ENCODE data around the gene FEN1. TPM values are rescaled to one million over a fixed set of nuclear protein-coding genes. Genes with fewer than 3 reads are reported as not detected.

The FEN1 gene
- total and polyA plus RNA-seq, 2 donors (not counting 1 experiment from before 2014, with no cell fraction given): 3.8 to 14.0 TPM

- H3K4me1 ChIP-seq (ENCODE audit: control insufficient read depth, extremely low read depth, insufficient read depth, low read length): no peaks in the 10 kb centered on the region
- TF ChIP-seq CTCF (conservative IDR thresholded peaks at IDR 0.05 in 1 of 2, IDR thresholded peaks at IDR 0.05 in 1 of 2; ENCODE audit: low read depth in 1 of 2, low read length in 2 of 2) (no peak), EZH2 (IDR thresholded peaks at IDR 0.05; ENCODE audit: low read length, missing control alignments) (no peak)
- no peak overlapping the region for H3K4me2 ChIP-seq (ENCODE audit: extremely low read depth, insufficient read depth, low read length)
- no peaks in the 10 kb centered on the region for H4K20me1 ChIP-seq (ENCODE audit: control insufficient read depth, extremely low read depth, insufficient read depth, low read length)
- no peaks in the 10 kb centered on the region for H3K79me2 ChIP-seq (ENCODE audit: control insufficient read depth, insufficient read depth, low read length)
- H3K9me3 ChIP-seq (ENCODE audit: control insufficient read depth, insufficient read depth, low read depth, low read length): no peaks in the 10 kb centered on the region
- H3K4me3 ChIP-seq (replicated peaks in 1 of 4; ENCODE audit: control extremely low read depth in 1 of 4, insufficient read depth in 1 of 4, low read depth in 3 of 4, low read length in 4 of 4): no peak overlapping the region
- no peaks in the 10 kb centered on the region for H3K36me3 ChIP-seq (ENCODE audit: control insufficient read depth, insufficient read depth, low read length)
- no peak overlapping the region for H3K9ac ChIP-seq (ENCODE audit: insufficient read depth, low read length)
- no peaks in the 10 kb centered on the region for H3K27me3 ChIP-seq (ENCODE audit: control insufficient read depth, insufficient read depth, low read length)
- no peak overlapping the region for H2AFZ ChIP-seq (ENCODE audit: low read length)
- H3K27ac ChIP-seq (ENCODE audit: insufficient read depth, low read length): no peak overlapping the region
- no peak for DNase-seq (ENCODE audit: low read depth in 2 of 2)
Measured at GRCh38 chr11:61746442-61747191, 46.1 kb upstream of the FEN1 start.

GRCh38 chr11:61747192-61747966 is 45.3 kb upstream of the FEN1 start:
- Histone ChIP-seq H3K9ac (ENCODE audit: insufficient read depth, low read length) (no peak overlapping the region), H3K27ac (ENCODE audit: insufficient read depth, low read length) (no peak overlapping the region), H4K20me1 (ENCODE audit: control insufficient read depth, extremely low read depth, insufficient read depth, low read length) (no peaks in the 10 kb centered on the region), H3K27me3 (ENCODE audit: control insufficient read depth, insufficient read depth, low read length) (no peaks in the 10 kb centered on the region), H3K4me3 (replicated peaks in 1 of 4; ENCODE audit: control extremely low read depth in 1 of 4, insufficient read depth in 1 of 4, low read depth in 3 of 4, low read length in 4 of 4) (no peak overlapping the region), H3K79me2 (ENCODE audit: control insufficient read depth, insufficient read depth, low read length) (no peaks in the 10 kb centered on the region), H3K4me1 (ENCODE audit: control insufficient read depth, extremely low read depth, insufficient read depth, low read length) (peaks cover 3% of the 10 kb centered on the region), H2AFZ (ENCODE audit: low read length) (no peak overlapping the region), H3K4me2 (ENCODE audit: extremely low read depth, insufficient read depth, low read length) (no peak overlapping the region), H3K36me3 (ENCODE audit: control insufficient read depth, insufficient read depth, low read length) (no peaks in the 10 kb centered on the region), H3K9me3 (ENCODE audit: control insufficient read depth, insufficient read depth, low read depth, low read length) (no peaks in the 10 kb centered on the region)
- DNase-seq (ENCODE audit: low read depth in 2 of 2): peak; percentile 58 to 65
- TF ChIP-seq CTCF (conservative IDR thresholded peaks at IDR 0.05 in 1 of 2, IDR thresholded peaks at IDR 0.05 in 1 of 2; ENCODE audit: low read depth in 1 of 2, low read length in 2 of 2) (peak; percentile 60 to 85), EZH2 (IDR thresholded peaks at IDR 0.05; ENCODE audit: low read length, missing control alignments) (no peak)

- no peak overlapping the region for H3K27ac ChIP-seq (ENCODE audit: insufficient read depth, low read length)
- no peaks in the 10 kb centered on the region for H3K79me2 ChIP-seq (ENCODE audit: control insufficient read depth, insufficient read depth, low read length)
- DNase-seq (ENCODE audit: low read depth in 2 of 2): no peak
- peaks cover 3% of the 10 kb centered on the region for H3K4me1 ChIP-seq (ENCODE audit: control insufficient read depth, extremely low read depth, insufficient read depth, low read length)
- H3K4me2 ChIP-seq (ENCODE audit: extremely low read depth, insufficient read depth, low read length): no peak overlapping the region
- H4K20me1 ChIP-seq (ENCODE audit: control insufficient read depth, extremely low read depth, insufficient read depth, low read length): no peaks in the 10 kb centered on the region
- no peak overlapping the region for H3K4me3 ChIP-seq (replicated peaks in 1 of 4; ENCODE audit: control extremely low read depth in 1 of 4, insufficient read depth in 1 of 4, low read depth in 3 of 4, low read length in 4 of 4)
- H3K27me3 ChIP-seq (ENCODE audit: control insufficient read depth, insufficient read depth, low read length): peaks cover 2% of the 10 kb centered on the region
- no peak overlapping the region for H3K9ac ChIP-seq (ENCODE audit: insufficient read depth, low read length)
- no peaks in the 10 kb centered on the region for H3K36me3 ChIP-seq (ENCODE audit: control insufficient read depth, insufficient read depth, low read length)
- TF ChIP-seq CTCF (conservative IDR thresholded peaks at IDR 0.05 in 1 of 2, IDR thresholded peaks at IDR 0.05 in 1 of 2; ENCODE audit: low read depth in 1 of 2, low read length in 2 of 2) (no peak), EZH2 (IDR thresholded peaks at IDR 0.05; ENCODE audit: low read length, missing control alignments) (no peak)
- H2AFZ ChIP-seq (ENCODE audit: low read length): no peak overlapping the region
- no peaks in the 10 kb centered on the region for H3K9me3 ChIP-seq (ENCODE audit: control insufficient read depth, insufficient read depth, low read depth, low read length)
Measured at GRCh38 chr11:61747967-61748285, 44.8 kb upstream of the FEN1 start.

All from fibroblast of lung (primary cell).